Femur (tissue), 1 donor: ENCODE measurements around the gene MBOAT7.
"Not testable (repeated sequence)": the region's sequence is repeated elsewhere in the genome, so short reads cannot be mapped to it uniquely, and the experiment has no call there.

Experiments used
- DNase-seq: peaks from one replicate; pipeline ENCODE4 v3.0.0-alpha.2; 2017

Gene MBOAT7

DNA sequence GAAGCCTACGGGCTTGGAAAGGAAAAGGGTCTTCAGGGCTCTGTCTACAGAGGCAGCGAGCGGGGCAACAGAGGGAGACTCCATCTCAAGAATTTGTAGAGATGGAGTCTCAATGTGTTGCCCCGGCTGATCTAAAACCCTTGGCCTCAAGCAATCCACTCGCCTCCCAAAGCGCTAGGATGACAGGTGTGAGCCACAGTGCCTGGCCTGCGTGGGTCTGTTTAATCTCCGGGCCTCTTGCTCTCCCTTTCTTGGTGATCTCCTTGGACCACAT lies 19.3 kb upstream of the MBOAT7 start:
- no peak for DNase-seq

DNA sequence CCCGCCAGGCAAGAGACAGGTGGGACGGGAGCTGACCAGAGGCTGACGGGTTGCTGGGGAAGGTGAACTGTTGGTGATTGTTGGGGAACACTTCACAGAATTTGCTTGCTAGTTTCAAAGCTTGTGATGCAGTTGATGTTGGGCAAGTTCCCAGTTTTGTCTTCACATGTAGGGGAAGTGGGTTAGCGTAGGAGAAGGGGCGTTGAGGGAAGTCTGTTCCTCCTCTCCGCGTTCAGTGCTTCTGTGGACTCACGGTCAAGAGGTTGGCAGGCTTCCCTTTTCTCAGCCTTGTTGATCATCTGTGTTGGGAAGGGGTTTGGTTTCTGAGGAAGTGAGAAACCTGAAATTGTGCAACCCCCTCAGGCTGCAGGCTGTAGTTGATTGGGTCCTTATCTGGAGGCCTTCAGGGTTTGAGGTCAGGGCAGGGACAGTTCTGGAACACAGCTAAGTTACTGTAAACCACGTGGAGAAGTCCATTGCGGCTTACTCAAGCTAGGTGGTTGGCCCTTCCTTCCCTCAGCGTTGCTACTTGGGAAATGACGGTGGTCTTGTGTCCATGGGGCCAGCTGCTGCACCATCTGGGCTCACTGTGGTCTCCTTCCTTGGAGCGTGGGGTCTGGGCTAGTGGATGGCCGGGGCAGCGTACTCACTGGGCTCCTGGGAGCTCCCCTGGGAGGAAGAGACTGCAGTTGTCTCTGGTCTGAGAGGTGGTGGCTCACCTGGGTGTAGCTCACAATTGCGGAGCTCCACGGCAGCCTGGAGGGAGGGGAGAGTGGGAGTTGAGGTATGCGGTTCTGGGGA lies 18.8 kb upstream of the MBOAT7 start:
- DNase-seq, result peak; percentile 83

GRCh38 chr19:54207676-54207982 lies 18.2 kb upstream of the MBOAT7 start:
- DNase-seq, result no peak

- DNase-seq, result not testable (repeated sequence)
These were observed 17.8 kb upstream of the MBOAT7 start for GRCh38 chr19:54207193-54207592.

DNA sequence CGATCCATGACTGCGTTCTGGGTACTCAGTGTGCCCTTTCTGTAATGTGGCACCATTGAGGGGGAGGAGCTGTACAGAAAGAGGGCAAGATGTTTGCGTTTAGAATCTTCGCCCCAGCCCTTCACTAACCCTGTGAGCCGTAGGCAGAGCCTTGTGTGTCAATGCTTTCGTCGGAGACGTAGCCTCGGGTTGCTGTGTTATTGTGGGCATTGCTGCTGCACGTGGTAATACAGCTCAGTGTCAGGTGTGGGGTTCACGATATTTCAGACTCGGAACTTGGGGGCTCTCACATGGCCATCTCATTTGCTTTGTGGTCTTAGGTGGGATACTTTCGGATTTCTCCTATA lies 17.4 kb upstream of the MBOAT7 start:
- no peak for DNase-seq

DNA sequence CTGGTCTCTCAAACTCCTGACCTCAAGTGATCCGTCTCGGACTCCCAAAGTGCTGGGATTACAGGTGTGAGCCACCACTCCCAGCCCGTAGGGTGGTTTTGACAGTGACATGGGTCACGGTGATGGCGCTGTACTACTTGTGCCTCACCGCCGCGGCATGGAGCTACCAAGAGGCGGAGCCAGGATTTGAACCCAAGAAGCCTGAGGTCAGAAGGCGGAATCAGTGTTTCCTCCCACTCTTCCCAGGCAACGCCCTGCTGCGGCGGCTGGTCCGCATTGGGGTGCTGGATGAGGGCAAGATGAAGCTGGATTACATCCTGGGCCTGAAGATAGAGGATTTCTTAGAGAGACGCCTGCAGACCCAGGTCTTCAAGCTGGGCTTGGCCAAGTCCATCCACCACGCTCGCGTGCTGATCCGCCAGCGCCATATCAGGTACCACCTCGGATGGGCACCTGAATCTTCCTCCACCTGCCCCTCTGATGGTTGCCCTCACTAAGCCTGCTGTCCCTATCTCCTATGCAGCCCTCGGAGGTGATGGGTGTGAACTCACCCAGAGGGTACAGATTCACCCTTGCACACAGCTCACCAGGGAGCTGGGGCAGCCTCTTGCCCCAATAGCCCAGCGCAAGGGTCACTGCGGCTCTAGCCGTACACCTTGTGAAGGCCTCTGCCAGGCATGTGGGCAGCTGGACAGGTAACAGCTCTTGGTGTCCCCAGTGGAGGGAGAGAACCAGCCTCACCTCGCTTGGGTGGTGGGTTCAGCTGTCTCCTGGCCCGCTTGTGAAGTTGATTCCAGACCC lies 16.9 kb upstream of the MBOAT7 start:
- DNase-seq, result no peak

DNA sequence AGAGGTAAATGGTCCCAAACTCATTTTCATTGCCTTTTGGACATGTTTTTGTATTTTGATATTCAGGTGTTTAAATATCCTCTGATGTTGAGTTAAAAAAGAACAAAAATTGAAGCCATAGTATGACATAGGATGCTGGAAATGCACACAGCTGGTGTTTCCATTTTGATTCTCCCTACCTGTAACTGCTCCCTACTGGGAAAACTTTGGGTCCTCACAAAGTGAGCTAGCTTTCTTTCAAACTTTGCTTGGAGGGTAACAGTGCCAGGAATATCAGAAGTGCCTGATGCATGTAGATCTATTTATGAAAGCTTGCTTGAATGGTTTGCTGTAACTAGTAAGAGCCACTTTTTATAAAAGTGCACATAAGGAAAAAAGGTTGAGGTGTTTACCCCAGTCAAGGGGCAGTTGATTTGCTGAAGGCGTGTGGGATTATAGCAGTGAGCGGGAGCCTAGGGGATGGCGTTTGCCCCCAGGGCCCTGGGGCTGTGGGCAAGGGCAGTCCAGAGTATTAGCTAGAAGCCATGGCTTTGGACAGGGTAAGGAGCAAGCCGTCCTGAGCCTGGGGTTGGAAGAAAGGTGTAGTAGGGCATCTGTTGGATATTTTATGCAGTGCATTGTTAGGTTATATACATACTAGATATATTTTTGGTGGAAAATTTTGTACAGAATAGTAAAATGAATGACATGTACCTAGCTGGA lies 15.5 kb upstream of the MBOAT7 start:
- no peak for DNase-seq

DNA sequence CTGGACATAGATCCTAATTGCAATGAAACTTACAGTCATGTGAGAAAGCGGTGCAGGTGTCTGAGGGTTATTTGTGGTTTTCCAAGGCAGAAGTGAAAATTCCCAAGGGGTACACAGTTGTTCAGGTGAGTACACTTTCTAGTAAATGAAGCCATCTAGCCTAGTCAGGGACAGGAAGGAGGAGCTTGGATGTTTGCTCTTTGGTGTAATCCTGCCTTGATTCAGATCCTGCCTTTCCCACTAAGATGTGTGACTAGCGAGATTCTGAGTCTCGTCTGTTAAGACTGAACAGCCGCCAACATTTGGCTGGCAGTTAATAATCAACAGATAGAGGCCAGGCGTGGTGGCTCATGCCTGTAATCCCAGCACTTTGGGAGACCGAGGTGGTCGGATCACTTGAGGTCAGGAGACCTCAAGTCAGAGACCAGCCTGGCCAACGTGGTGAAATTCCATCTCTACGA lies 13.8 kb upstream of the MBOAT7 start:
- DNase-seq, result no peak

DNA sequence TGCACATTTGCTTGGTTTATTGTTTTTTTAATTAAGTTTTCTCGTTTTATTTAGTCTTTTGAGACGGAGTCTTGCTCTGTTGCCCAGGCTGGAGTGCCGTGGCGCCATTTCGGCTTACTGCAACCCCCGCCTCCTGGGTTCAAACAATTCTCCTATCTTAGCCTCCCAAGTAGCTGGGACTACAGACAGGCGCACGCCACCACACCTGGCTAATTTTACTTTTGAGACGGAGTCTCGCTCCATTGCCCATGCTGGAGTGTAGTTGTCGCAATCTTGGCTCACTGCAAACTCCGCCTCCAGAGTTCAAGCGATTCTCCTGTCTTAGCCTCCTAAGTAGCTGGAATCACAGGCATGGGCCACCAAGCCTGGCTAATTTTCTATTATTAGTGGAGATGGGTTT lies 12.6 kb upstream of the MBOAT7 start:
- no peak for DNase-seq

GRCh38 chr19:54201172-54201701 lies 11.9 kb upstream of the MBOAT7 start:
- DNase-seq, result no peak

DNA sequence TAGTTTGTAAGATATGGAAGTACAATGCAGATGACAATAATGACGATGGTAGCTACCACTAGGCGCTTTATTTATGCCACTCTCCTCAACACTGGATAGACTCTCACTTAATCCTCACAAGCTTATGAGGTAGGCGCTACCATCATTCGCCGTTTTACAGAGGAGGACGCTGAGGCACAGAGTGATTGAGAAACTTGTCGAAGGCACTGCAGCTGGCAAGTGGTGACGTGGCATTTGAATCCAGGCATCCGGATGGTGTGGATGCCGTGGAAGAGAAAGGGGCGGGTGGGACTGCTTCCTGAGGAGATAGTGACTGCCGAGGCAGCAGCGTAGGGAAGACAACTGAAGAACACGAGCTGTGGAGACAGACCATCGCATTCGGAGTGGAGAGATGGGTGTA lies 10.0 kb upstream of the MBOAT7 start:
- no peak for DNase-seq

GRCh38 chr19:54197121-54197520 lies 7.7 kb upstream of the MBOAT7 start:
- no peak for DNase-seq

DNA sequence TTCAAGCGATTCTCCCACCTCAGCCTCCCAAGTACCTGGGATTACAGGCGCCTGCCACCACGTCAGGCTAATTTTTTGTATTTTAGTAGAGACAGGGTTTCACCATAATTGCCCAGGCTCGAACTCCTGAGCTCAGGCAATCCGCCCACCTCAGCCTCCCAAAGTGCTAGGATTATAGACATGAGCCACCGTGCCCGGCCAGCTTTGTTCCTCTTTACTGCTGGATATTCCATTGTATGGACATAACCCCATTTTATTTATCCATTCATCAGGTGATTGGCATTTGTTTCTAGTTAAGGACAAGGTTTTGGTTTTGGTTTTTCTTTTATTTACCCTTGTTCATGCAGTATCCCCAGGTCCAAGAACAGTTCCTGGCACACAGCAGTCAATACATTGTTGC lies 7.2 kb upstream of the MBOAT7 start:
- no peak for DNase-seq

GRCh38 chr19:54194463-54194862 lies 5.1 kb upstream of the MBOAT7 start:
- not testable (repeated sequence) for DNase-seq

DNA sequence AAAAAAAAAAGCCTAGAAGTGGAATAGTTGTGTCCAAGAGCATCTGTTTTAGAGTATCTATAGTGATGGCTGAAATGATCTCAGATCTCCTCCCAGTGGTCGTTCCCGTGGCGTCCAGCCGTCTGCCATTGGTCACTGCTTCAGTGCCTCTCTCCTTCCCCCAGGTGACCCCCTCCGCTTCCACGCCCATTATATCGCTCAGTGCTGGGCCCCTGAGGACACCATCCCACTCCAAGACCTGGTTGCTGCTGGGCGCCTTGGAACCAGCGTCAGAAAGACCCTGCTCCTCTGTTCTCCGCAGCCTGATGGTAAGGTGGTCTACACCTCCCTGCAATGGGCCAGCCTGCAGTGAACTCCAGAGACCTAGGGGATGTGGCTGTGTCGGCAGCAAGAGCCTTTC lies 3.6 kb upstream of the MBOAT7 start:
- no peak for DNase-seq

GRCh38 chr19:54191811-54192453 lies 2.6 kb upstream of the MBOAT7 start:
- DNase-seq, result no peak

DNA sequence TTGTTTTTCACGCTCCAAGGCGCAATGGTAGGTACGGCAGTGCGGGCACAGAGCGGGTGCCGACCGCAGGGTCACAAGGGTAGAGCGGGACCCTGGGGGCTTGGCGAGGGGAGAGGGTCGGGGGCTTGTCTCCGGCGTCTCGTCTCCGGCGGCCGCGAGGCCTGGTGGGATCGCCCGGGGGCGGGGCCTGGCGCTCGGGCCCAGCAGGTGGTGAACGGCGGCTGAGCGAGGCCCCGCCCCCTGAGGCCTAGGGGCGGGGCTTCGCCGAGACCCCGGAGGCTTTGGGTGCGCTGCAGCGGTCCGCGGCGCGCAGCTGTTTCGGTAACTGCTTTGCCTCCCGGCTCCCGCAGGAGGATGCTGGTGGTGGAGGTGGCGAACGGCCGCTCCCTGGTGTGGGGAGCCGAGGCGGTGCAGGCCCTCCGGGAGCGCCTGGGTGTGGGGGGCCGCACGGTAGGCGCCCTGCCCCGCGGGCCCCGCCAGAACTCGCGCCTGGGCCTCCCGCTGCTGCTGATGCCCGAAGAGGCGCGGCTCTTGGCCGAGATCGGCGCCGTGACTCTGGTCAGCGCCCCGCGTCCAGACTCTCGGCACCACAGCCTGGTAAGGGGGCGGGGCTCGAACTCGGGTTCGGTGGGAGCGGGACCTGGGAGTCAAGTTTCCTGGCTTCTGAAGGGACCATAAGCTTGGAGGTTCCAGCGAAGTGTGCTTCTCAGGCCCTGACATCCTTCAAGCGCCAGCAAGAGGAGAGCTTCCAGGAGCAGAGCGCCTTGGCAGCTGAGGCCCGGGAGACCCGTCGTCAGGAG lies 1.8 kb upstream of the MBOAT7 start, which contains the start of gene TSEN34:
TSS of gene TSEN34 (plus strand) at position 298 of the 800 bp plus-strand sequence. CDS start at position 355, 57 bp downstream.
- DNase-seq, result peak; percentile 76

DNA sequence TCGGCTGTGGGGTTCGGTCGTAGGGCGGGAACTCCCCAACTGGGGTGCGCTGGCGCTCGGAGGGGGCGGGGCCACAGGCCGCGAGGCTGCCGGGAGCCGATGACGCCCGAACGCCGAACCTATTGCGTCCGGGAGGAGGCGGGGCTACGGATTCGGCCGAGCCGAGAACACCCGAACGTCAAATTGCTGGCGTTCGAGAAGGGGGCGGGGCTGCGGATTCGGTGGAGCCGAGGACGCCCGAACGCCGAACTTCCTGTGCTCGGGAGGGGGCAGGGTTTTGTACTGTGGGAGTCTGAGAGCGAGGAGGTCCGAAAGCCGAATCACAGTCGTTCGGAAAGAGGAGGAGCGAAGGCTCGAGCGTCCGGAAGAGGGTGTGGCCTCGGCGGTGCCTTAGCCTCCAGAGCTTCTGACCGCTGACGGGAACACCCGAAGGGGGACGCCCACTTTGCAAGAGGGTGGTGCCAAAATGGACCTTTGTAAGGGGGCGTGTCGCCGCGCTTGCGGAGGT lies 1.2 kb upstream of the MBOAT7 start:
- DNase-seq, result peak; percentile 100

DNA sequence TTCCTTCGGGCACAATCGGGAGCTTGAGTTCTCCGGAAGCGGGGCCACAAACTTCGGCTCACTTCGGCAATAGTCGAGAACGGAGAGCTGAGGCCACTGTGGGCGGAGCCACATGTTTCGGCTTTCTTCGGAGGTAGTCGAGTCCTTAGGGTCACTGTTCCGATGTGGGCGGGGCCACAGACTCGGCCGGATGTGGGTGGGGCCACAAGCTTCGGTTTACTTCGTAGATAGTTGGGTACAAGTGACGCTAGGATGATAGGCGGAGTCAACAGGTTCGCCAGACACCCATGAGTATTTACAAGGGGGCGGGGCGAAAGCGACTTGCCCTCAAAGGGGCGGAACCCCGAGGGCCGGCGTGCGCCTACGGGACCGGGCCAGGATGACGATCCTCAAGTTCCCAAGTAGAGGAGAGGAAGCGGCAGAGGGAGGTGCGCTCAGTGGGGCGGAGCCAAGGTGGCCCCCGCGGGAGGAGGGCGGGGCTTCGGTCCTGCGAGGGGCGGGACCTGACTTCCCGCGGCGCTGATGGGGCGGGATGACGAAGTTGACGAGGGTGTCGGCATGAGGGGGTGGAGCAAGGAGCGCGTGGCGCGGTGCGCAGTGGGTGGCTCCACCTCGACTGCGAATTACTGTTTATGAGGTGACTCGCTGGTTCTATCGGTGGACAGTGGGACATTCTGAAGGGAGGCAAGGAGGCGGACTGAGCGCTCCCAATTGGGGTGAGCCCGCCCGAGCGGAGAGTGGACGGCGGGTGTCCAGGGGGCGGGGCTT lies 539 bp upstream of the MBOAT7 start:
- peak; percentile 100 for DNase-seq

GRCh38 chr19:54188215-54188871 lies 1.0 kb downstream of the MBOAT7 start:
- DNase-seq, result peak; percentile 41

GRCh38 chr19:54186934-54187381 lies 2.4 kb downstream of the MBOAT7 start:
- no peak for DNase-seq
